HS-27A (cell line): ENCODE results near the gene HPS4.
"Not testable (repeated sequence)": the region's sequence is repeated elsewhere in the genome, so short reads cannot be mapped to it uniquely, and the experiment has no call there.

ENCODE experiments used
- DNase-seq: peaks from one replicate; pipeline ENCODE4 v3.0.0-alpha.2; 2012; ENCODE audit warnings: low read depth, missing footprints

The HPS4 gene

GRCh38 chr22:26483439-26484359 is at the start of gene HPS4, which contains the start of gene SRRD:
Gene HPS4, minus strand, starts transcription at chr22:26483783. Its CDS starts 2,021 bp downstream, at chr22:26481762.
Gene SRRD, plus strand, starts transcription at chr22:26483877. Its CDS starts 14 bp downstream, at chr22:26483891.
- DNase-seq = peak; percentile 39

DNA sequence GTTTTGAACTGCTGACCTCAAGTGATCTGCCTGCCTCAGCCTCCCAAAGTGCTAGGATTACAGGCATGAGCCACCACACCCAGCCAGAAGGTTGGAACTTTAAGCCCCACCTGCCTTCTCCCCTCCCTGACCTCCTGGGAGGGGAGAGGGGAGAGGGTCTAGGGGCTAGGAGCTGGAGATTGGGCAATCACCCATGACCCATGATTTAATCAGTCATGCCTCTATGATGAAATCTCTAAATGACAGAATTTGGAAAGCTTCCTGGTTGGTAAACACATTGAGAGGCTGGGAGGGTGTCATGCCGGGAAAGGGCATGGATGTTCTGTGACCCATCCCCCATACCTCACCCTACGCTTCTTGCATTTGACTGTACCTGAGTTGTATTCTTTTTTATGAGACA is 45.8 kb upstream of the HPS4 start:
- DNase-seq = no peak

- DNase-seq = not testable (repeated sequence)
Measured at GRCh38 chr22:26528518-26528917, 44.9 kb upstream of the HPS4 start.

- no peak for DNase-seq
Measured at GRCh38 chr22:26527574-26528465, 44.2 kb upstream of the HPS4 start.

- DNase-seq = no peak
Measured at GRCh38 chr22:26527167-26527566, 43.6 kb upstream of the HPS4 start.

DNA sequence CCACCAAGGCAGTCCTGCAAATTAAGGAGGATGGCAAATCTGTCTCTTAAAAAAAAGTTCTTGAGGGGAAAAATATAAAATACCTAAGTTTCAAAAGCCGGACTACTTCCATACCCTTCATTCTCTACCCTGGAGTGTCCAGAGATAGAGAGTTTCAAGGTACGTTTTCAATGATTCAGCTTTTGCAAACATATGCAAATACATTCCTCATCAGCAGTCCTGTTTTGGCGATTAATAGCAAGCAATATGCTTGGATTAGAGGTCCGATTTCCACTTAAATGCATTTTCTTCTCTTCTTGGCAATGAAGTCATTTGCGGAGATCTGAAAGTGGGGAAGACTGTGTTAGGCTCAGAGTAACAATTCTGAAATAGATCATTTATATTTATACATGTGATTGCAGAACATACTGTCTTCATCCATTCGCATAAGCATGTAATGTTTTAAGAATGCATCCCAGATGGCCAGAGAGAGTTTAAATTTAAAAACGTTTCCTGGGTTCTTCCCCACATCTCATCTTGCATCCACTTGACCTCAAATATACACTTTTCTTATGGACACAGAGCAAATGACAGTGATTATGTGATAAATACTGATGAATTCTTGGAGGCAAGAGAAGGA is 42.5 kb upstream of the HPS4 start:
- no peak for DNase-seq

DNA sequence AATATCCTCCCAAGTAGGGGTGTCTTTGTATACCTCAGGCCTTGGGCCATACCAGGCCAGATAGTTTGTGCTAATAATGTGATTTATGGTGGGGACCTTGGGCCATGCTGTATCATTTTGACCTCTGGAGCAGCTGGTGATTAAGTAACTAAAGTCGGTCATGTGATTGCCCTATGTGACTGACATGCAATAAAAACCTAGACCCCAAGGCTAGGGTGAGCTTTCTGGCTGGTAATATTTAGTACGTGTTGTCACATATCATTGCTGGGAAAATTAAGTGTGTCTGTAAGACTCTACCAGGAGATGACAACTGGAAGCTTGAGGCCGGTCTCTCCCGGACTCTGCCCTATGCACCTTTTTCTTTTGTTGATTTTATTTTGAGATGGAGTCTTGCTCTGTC is 41.3 kb upstream of the HPS4 start:
- no peak for DNase-seq

- DNase-seq = no peak
Measured at GRCh38 chr22:26522592-26522991, 39.0 kb upstream of the HPS4 start.

GRCh38 chr22:26522012-26522411 is 38.4 kb upstream of the HPS4 start:
- no peak for DNase-seq

DNA sequence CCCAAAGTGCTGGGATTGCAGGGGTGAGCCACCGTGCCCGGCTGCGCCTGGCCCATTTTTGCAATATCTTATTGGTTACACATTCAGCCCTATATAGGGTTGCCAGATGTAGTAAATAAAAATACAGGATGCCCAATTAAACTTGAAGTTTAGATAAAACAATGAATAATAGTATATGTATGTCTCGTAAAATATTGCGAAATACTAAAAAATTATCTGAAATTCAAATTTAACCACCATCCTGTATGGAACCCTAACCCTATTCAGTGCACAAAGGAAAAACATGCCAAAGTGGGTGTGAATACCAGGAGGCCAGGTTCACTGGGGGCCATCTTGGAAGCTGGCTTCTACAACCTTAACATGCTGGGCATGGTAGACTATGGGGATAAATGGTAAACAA is 33.8 kb upstream of the HPS4 start:
- DNase-seq = no peak

- DNase-seq = no peak
Measured at GRCh38 chr22:26516503-26516902, 32.9 kb upstream of the HPS4 start.

GRCh38 chr22:26515931-26516330 is 32.3 kb upstream of the HPS4 start:
- DNase-seq = no peak

DNA sequence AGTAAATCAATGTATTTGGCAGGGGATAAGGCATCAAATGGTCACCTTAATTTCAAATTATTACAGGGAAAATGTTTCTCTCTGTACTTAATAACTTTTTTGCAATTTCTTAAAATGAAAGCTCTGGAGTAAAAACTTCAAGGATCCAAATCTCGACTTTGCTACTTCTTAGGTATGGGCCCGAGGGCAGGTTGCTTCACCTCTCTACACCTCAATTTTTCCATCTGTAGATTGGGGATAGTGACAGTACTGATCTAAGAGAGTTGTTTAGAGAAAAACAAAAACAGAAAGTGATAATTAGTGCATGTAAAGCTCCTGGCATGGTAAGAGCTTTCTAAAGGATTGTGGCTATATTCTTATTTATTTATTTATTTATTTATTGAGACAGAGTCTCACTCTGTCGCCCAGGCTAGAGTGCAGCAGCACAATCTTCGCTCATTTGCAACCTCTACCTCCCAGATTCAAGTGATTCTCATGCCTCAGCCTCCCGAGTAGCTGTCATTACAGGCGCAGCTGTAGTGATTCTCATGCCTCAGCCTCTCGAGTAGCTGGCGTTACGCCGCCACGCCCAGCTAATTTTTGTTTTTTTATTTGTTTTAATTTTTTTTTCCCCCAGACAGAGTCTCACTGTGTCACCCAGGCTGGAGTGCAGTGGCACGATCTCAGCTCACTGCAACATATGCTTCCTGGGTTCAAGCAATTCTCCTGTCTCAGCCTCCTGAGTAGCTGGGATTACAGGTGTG is 31.0 kb upstream of the HPS4 start:
- no peak for DNase-seq

- no peak for DNase-seq
Measured at GRCh38 chr22:26513838-26514237, 30.3 kb upstream of the HPS4 start.

- DNase-seq = peak; percentile 59
Measured at GRCh38 chr22:26512149-26512793, 28.7 kb upstream of the HPS4 start, which contains the start of gene TFIP11. Gene TFIP11, minus strand, starts transcription at chr22:26512473. Its CDS starts 2,201 bp downstream, at chr22:26510272.

- no peak for DNase-seq
Measured at GRCh38 chr22:26508148-26508547, 24.6 kb upstream of the HPS4 start.

DNA sequence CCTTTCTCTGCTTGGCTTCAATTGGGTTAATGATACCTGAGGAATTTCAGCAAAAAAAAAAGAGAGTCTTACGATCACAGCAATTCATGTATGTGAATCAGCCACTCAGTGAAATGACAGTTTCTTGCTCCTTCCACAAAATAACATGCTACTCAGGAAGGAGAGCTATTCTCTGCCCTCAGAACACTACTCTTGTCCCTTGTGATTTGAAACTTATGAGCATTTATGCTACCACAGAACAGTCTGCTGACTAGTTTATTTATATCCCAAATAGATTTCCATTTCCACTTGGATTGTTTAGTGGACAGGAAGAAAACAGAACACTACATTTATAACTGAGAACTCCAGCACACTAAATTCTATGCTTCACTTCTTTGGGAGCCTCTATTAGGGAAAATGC is 20.2 kb upstream of the HPS4 start:
- no peak for DNase-seq

- DNase-seq = no peak
Measured at GRCh38 chr22:26502688-26503561, 19.3 kb upstream of the HPS4 start.

GRCh38 chr22:26501996-26502395 is 18.4 kb upstream of the HPS4 start:
- no peak for DNase-seq

- DNase-seq = no peak
Measured at GRCh38 chr22:26499188-26499703, 15.7 kb upstream of the HPS4 start.
